NCI-H1417 (cell line): Measurements from ENCODE around the gene BCR.

Experiments
- DNase-seq, 3 experiments: peaks; one replicate each; lab custom pipeline; 2025; lab: John Stamatoyannopoulos, UW

The BCR gene

DNA sequence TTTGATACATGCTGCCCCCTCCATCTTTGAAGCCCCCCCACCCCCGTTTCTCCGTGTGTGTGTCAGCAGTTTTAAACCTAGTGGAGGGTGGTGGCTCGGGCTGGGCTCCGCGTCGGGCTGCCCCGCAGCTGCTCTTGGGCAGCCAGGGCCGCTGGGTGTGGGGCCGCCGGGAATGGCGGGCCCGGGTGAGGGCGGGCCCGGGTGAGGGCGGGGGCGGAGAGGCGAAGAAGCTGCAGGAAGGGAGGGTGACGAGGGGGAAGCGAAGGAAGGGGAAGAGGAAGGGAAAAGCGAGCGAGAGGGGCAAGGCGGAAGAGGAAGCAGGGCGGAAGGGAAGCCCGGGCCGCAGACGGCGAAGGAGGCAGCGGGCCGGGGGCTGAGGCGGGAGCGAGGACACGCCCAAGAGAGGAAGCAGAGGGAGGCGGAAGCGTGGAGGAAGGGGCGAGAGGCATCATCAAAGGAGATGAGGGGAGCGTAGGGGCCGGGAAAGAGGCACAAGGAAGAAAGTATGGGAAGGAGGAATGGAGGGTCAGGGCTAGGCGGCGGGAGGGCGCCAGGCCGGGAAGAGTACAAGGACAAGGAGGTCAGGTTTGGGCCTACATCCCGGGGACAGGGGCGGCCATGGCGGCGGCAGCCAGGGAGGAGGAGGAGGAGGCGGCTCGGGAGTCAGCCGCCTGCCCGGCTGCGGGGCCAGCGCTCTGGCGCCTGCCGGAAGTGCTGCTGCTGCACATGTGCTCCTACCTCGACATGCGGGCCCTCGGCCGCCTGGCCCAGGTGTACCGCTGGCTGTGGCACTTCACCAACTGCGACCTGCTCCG, 82.4 kb downstream of the BCR start:
- no peak for DNase-seq

DNA sequence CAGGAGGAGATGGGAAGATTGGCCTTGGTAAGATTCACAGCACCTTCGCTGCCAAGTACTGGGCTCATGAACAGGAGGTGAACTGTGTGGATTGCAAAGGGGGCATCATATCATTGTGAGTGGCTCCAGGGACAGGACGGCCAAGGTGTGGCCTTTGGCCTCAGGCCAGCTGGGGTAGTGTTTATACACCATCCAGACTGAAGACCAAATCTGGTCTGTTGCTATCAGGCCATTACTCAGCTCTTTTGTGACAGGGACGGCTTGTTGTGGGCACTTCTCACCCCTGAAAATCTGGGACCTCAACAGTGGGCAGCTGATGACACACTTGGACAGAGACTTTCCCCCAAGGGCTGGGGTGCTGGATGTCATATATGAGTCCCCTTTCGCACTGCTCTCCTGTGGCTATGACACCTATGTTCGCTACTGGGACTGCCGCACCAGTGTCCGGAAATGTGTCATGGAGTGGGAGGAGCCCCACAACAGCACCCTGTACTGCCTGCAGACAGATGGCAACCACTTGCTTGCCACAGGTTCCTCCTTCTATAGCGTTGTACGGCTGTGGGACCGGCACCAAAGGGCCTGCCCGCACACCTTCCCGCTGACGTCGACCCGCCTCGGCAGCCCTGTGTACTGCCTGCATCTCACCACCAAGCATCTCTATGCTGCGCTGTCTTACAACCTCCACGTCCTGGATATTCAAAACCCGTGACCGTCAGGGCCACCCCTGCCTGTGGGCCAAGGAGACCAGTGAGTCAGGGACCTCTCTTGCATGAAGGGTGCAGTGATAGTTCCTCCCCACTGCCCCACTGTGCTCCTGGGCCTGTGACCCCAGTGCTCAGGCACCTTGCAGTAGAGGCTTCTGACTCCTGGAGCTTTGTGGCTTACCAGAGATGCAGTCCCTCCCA, 83.6 kb downstream of the BCR start:
- DNase-seq, result no peak

DNA sequence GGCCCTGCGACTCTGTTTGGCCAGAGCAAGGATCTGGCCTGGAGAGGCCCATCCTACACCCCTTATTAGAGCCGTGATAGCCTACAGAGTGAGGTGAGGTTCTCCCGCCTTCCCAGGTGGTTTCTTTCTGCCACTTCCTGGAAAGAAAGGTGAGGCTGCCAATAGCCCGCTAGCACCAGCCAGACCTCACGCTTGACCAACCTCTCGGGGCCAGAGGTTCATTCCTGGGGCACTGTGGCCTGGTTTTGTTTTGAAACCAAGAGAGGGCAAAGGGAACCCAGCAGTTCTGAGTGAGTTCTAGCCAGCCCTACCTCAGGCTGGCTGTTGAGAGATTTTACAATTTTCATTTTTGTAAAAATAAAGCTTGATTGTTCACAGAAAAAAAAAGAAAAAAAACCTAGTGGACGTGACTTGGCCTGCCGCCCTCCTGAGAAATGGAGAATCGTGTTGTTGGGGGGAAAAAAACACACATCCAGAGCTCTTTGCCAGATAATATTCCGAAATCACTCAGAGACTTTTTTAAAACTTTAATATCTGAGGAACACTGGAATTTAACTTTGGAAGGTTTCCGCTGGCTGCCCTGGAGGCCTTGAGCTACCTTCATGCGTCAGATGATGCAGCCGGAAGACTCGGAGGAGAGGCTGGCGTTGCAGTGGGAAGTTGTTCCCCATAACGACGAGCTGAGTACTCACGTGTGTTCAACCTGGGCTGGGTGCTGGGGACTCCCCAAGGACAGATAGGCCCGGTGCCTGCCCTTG, 84.5 kb downstream of the BCR start:
- no peak for DNase-seq

DNA sequence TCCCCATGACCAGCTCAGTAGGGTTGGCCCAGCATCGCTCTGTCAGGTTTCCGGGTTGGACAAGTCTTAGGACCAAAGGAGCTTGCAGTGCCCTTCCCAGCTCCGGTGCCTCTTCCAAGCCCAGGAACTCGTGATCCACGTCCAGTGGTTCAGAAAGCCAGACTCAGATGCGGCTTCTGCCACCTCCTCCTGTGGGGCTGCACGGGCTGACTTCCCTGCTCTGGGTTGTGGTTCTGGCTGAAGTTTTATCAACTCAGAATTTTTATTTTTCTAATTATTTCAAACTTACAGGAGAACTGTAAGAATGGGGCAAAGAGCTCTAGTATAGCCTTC, 85.0 kb downstream of the BCR start:
- no peak for DNase-seq

DNA sequence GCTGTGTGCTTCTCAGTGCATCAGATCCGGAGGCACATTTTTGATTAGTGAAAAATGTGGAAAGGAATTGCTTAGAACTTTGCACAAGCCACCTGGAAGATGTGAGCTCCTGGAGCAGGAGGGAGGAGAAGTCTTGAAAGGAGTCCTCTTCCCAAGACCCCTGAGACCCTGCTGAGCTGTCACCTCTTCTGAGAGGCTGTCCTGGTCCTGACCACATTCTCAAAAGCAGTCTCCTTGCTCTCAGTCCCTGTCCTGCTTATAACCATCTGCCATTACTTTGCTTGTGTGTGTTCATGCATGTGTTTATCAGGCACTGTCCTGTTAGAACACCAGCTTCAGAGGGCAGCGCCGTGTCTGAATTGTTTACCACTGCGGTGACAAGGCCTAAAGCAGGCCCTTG, 86.5 kb downstream of the BCR start:
- DNase-seq, result no peak

DNA sequence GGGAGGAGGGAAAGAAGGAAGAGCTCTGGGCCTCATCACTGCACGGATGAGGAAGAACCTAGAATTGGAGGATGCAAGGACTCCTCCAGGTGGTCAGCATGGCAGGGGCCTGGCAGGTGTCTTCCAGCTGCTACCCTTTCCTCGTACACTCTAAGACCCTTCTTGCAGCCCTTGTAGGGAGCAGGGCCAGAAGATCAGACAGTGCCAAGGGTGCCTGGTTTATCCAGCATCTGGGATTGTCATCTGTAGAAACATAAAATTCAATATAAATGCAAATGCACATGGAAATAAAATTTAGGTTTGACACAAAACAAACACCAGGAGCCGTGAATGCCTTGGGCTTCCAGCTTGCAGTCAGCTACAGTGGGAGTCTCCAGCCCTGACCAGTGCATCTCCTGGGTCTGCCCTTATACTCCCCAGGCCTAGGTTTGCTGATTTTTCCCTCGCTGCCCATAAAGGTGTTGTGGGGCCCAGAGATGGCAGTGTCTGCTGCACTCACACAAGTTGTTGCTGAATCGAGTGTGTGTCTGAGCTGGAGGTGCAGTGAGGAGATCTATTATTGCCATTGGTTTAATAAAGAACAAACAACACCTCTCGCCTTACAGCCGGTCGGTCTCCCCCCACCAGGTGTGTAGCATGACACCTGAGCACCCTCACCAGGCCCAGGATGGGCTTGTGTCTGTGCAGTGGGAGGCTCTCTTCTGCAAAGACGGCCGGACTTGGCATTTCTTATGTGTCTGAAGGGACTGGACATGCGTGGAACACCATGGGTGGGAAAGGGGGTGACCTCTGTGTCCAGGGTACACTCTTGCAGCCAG, 87.1 kb downstream of the BCR start:
- peak in 1 of 3 experiments; percentile 39 for DNase-seq

DNA sequence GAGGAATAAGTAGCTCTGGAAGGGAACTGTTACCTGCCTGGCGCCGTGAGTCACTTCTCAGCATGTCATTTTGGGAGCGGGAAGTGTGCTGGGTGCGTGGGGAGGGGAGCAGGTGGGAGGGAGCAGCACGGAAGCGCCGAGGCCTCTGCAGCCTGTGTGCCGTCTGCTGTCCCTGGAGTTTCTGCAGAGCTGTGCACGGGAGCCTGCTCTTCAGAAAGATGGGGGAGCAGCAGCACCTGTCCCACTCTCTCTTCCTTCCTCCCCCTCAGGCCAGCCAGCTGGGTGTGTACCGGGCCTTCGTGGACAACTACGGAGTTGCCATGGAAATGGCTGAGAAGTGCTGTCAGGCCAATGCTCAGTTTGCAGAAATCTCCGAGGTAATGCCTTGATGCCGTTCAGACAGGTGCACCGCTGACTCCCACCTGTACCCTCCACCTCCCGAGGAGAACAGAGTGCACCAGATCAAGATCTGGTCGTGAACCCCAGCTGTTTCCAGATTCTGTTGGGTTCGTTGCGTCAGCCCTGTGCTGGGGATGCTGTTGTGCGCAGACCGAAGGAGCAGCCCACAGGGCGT, 87.9 kb downstream of the BCR start:
- DNase-seq, result peak; percentile 17 to 59 (median 36)

DNA sequence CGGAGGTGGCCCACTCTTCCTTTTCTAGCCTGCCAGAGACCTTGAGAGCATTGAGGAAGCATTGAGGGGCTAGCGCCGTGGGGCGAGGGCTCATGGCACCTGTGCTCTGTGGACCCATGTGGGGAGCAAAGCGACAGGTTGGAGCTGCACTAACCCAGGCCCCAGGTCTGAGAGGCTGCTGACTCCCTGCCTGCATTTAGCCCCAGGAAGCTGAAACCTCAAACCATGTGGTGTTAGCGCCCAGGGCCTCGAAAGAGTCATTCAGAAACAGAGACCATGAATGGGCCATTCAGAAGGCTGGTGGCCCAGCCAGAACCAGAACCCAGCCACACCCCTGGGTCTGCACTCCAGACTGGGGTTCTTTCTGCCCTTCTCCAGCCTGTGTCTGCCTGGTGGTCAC, 88.6 kb downstream of the BCR start:
- DNase-seq, result no peak

DNA sequence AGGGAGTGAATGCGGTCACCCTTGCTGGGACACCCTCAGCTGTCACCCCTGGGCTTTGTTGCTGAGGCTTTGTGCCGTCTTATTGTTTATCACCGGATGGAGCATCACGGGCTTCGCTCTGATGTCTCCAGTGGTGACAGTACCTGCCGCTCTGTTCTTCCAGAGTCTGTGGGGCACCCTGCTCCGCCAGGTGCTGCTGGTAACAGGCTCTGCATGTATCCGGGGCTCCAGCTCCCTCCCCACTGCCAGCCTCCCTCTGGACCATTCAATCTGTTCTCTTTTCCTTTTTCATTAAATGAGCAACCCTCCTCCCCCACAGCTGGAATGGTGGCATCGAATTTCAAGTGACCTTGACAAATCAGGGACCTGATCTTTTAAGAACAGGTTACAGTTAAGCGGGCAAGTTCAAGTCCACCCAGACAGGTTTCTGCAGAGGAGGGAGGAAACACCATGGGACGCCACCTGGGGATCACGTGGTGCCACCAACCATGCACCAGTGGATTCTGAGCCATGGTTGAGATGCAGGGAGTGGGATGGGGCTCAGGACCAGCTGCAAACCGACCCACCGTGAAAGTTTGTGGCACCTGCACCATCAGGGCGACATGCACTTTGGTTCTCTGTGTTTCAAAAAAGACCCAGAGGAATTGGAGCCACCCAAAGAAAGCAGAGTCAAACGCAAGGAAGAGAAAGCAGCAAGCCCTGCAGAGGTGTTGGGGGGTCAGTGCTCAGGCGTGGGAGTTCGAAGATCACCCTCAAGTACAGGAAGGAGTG, 89.3 kb downstream of the BCR start:
- DNase-seq, result peak; percentile 11 to 42 (median 16)

DNA sequence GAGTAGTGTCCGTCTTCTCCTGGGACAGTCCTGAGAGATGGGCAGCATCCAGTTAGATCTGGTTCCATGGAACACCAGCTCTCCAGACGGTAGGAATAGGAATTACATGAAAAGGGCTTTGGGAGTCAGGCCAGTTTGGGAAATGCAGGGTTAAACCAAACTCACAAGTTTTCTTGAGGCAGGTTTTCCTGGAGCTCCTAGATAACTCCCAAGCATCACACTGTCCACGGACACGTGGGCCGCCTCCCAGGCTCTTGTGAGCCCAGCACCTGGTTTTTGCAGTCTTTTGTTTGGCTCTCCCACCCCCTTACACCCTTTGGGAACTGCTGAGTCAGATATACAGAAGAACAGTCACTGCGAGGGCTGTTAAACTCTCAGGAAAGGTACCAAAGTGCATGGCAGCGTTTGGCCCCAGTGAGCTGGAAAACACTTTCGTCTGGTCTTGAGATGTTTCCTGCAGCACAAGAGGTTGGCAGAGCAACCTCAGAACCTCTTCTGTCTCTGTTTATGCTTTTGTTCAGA, 90.0 kb downstream of the BCR start:
- DNase-seq, result peak in 2 of 3 experiments; percentile 2 to 32

DNA sequence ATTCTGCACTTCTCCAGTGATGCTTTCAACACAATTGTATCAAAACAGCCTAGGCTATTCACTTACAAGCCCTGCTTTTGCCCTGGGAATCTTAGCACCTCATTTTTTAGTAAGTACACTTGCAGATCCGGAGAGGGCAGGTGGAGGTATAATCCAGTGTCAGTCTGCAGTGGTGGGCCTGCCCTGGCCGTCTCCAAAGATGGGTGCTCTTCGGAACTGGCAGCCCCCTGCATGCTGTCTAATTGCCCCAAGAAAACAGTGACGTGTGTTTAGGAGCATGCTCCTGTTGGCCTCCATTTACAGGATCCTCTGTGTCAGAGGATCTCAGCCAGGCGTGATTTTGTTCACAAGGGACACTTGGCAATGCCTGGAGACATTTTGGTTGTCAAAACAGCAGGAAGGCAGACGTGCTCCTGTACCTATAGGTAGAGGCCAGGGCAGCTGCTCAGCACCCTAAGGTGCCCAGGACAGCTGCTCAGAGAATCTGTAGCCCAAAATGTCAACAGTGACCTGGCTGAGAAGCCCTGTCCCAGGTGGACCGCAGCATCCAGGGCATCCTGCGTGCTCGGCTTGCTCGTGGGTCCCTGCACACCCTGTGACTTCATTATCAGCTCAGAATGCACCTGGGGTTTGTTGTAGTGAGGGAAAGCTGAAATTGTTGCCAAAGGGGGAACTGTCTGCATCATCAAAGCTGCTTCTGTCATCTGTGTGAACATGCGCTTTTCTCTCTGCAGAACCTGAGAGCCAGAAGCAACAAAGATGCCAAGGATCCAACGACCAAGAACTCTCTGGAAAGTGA, 90.7 kb downstream of the BCR start:
- DNase-seq, result no peak

DNA sequence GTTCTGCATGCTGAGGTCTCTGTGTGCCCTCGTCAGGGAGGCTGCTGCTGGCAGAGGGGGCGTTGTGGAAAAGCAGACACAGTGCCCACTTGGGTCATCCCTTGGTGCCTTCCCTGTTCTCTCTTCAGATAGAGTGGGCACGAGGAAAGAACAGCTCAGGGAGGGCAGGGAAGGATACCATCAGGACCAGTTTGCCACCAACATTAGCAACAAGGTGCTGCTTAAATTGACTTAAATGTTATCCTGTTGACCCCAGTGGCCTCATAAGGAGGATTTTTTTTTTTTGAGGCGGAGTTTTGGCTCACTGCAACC, 91.2 kb downstream of the BCR start:
- DNase-seq, result no peak

DNA sequence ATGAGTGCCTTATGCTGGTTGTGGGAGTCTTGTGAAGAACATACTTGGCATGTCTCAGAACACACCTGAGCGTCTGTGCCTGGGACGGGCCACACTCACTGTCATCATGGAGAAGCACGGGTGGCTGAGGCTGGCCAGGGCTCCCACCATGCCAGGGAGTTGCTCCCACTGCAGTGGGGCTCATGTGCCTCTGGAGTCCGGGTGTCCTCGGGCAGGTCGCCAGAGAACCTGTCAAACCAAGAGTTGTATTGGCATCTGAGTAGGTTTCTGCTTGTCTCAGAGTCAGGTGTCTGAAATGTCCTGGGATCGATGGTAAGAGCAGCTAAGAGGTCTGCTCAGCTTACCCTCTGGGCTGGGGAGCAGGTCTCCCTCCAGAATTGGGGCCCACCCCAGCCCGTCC, 92.1 kb downstream of the BCR start:
- DNase-seq, result no peak

DNA sequence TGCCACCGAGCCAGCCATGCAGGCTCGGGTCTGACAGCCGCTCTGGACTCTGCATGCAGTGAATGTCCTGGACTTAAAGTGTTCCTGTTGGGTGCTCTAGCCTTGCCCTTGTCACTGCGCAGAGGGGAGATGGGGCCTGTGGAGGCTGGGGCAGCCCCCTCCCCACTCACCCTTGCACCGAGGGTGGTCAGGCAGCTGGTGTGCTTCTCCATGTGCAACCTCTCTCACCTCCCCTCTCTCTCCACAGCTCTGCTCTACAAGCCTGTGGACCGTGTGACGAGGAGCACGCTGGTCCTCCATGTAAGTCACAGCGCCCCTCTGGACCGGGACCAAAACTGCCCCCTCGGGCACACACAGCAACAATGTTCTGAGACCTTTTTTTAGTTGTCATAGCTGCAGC, 92.5 kb downstream of the BCR start:
- DNase-seq, result no peak

DNA sequence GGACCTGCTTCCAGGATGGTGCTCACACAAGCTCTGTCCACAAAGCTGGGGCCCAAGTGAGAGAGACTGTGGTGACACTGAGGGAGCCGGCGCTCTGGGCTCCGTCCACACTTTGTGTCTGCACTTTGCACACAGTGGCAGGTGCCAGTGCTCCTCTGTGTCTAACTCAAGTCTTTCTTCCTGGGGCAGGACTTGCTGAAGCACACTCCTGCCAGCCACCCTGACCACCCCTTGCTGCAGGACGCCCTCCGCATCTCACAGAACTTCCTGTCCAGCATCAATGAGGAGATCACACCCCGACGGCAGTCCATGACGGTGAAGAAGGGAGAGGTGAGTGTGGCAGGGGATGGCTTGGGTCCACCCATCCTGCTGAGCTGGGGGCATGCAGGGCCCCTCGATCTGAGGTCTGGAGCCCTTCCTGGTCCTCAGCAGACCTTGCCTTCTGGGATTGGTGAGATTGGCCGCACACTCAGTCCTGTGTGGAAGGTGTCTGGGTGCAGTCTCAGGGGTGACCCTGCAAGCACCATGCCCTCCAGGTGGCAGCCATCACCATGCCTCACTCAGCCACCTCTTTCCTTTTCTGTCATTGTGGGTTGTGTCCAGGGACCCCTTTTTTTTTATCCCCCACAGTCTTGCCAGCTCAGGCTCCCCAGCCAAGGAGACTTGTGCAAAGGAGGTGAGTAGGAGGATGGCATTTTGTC, 93.3 kb downstream of the BCR start:
- DNase-seq, result no peak

DNA sequence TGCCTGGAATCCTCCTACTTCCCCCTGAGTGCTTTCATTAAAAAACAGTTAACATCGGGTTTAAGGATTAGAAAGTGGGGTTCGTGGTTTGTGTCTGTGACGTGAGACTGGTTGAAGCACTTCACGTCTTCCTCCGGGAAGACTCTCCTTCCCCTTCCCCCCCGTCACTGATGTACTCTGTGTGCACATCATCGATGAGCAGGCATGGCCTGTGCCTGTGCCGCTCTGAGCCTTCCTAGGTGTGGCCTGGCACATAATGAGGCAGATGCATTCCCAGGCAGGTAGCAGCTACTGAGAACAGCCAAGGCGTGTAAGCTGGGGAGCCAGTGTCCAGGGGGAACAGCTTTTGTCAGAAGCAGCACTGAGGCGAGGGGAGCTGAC, 93.8 kb downstream of the BCR start:
- DNase-seq, result no peak

DNA sequence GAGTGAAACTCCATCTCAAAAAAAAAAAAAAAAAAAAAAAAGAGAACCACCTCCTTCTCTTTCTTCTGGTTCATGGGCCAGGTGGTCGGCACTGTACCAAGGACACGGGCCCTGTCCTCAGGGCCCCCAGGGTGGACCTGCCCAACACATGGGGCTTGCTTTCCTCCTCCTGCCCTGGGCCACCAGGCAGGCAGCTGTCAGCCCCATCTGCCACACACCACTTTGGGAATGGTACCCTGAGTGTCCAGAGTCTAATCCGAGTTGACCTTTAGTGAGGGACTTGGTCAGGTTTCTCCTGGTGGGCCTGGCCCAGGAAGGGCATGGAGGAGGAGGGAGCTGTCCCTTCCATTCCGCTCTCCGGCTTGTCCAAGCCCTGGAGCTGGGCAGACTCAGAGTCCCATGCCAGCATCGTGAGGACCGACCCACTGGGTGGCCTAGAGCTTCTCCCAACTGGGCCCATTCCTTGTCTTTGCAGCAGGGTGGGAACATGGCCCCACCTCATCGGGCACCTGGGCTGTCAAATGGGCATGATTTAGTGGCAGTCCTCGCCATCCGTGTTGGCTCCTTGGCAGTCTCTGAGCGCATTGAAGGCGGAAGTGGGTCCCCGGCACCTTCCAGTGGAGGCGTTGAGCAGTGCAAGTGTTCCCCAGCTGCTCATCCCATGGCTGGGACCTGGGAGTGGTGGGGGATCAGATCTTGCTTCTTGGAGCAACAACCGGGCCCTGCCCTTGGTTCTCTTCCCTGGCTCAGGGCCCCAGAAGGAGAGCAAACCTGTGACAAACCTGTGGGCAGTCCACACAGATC, 94.8 kb downstream of the BCR start:
- no peak for DNase-seq

DNA sequence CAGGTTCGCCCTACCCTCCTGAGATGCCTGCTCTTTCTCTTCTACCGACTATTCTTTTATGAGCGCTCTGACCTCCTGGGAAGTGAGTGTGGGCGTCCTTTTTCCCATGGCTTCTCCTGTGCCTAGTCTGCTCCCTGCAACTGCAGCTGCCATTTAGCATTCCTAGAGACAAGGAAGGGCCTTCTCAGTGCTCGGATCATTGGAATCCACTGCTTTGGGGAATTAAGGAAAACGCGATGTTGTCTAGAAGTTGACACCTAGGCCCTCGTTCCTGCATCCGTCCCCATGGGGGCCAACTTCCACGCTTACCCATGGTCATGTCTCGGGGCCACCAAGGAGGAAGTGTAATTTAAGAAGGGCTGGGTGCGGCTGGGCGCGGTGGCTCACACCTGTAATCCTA, 95.4 kb downstream of the BCR start:
- DNase-seq, result no peak
